HG02852 (cell line): ENCODE measurements around the gene GMPPB.

Experiments used
- ATAC-seq: cut with Tn5 transposase; IDR thresholded peaks from one replicate; pipeline ENCODE4 v1.9.1; 2021; ENCODE audit warnings: mild to moderate bottlenecking, moderate library complexity; ENCODE audit not compliant: unreplicated experiment

Gene GMPPB

GRCh38 chr3:49729966-49730609, 6.3 kb upstream of the GMPPB start:
- no peak for ATAC-seq

- no peak for ATAC-seq
Observed at GRCh38 chr3:49727924-49728361, 4.2 kb upstream of the GMPPB start.

DNA sequence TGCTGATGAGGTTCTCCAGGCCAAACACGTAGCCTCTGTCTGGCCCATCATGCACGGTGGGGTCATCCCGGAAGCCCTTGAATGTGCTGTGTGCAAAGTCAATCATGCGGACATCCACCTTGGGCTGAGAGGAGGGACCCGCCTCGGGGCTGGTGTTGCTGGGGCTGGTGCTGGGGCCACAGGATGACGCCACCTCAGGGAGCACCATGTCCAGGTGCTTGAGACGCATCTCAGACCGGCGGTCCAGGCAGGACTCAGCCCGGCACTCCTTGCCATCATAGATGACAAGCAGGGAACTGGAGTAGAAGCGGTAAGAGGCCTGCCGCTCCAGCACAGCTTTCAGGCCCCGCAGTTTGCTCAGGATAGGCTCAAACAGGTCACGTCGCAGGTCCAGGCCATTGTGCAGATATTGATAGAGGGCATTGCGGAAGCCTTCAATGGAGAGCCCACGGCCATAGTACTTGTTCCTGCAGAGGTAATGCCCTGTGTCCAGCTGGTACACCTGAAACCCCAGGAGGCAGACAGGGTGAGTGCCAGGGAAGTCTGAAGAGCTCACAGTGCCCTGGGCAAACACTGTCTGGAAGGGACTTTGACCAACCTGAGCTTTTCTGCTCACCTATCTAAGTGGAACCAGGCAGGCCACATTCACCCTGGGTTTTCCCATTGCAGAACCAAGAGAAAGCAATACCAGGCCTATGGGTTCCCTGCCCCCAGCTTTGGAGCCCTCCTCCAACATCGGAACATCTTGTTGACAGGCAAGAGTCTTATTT, 3.6 kb upstream of the GMPPB start:
- ATAC-seq = no peak

GRCh38 chr3:49725906-49726681, 2.3 kb upstream of the GMPPB start:
- no peak for ATAC-seq

DNA sequence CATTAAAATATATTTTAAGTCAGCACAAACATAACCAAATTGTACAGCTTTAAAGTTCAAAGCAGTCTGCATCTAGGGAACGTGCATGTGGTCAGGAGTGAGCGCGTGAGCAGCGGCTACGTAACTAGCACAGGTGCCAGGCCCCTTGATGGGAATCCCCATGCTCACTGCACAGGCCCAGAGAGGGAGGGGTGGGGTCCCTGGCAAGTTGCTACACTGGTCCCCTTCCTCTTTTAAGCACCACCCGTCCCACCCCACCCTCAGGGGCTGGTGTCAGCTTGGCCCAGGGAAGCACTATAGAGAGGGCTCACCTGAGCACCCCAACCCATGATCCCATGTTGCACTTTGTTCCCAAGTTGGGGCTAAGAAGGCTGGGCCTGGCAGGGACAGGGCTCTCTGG, 835 bp upstream of the GMPPB start:
- ATAC-seq = no peak

- no peak for ATAC-seq
Observed at GRCh38 chr3:49723296-49723627, 489 bp downstream of the GMPPB start.

DNA sequence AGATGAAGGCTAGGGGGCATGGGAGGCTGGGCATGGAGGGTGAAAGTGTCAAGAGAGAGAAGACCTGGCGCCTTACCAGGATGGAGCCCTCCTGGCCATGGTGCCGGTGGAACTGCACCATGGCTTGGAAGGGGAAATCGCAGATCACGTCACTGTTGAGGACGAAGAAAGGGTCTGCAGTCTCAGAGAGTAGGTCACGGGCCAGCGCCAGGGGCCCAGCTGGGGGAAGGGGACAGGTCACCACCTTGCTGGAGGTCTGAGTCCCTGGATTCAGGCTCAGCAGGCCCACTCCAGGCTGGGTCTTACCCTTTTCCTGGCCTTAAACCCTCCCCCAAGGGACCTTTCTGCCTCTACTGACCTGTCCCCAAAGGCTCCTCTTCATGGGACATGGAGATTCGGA, 855 bp downstream of the GMPPB start:
- ATAC-seq = no peak

DNA sequence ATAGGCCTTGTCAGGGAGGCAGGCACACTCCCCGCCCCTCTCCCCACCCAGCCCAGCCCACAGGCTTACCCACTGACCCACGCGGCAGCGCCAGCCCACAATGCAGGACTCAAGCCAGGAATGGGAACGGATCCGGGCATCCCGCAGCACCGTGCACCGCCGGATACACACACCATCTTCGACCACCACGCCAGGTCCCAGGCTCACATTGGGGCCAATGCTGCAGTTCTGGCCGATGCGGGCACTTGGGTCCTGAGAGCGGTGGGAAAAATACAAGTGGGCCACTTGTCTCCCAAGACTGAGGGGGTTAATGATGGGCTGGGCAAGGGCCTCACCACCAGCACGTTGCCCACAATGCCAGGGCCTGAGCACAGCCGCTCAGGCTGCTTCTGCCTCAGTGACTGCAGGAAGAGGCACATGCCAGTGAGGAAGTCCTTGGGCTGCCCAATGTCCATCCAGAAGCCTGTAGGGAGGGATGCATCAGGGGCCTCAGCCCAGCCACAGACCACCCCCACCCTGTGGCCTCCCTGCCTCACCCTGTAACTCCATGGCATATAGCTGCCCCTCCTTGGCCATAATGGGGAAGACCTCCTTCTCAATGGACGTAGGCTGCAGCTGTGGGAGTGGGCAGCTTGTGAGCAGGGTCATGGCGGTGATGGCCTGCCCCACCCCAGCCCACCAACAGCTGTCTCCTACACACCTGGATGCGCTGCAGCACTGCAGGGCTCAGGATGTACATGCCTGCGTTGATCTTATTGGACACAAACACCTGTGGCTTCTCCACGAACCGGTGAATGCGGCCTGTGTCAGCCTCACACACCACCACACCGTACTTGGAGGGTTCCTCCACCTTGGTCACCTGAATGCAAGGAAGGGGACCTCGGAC, 1.6 kb downstream of the GMPPB start:
- ATAC-seq = no peak

DNA sequence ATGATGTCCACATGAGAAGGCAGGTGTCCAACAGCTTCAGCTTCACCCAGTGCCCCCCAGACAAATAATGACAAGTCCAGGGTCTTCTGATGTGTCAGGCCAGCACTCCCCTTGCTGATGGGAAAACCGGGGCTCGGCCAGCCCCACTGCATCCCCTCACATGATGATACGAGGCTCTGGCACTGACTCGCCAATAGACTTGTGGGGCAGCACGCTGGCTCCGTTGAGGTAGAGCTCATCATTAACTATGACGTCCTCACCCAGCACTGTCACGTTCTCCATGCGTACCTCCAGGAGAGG, 2.2 kb downstream of the GMPPB start:
- ATAC-seq = no peak

- ATAC-seq = no peak
Observed at GRCh38 chr3:49720855-49721595, 2.7 kb downstream of the GMPPB start.

- peak; percentile 53 for ATAC-seq
Observed at GRCh38 chr3:49719214-49719884, 4.4 kb downstream of the GMPPB start, which contains the start of gene AMIGO3. AMIGO3 (minus strand) TSS chr3:49719684; CDS start chr3:49719465, 219 bp downstream.

DNA sequence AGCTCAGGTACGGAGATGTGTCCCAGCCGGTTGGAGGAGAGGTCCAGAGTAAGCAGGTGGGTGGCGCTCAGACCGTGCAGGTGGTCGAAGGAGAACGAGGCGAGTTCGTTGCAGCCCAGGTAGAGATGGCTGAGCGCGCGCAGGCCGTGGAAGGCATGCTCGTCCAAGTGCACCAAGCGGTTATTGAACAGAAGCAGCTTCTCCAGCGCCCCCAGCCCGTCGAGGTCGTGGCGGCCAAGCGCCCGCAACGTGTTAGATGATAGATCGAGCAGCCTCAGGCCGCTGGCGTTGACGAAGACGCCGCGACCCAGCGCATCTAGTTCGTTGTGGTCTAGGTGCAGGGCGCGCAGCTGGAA, 4.9 kb downstream of the GMPPB start:
- ATAC-seq = no peak

DNA sequence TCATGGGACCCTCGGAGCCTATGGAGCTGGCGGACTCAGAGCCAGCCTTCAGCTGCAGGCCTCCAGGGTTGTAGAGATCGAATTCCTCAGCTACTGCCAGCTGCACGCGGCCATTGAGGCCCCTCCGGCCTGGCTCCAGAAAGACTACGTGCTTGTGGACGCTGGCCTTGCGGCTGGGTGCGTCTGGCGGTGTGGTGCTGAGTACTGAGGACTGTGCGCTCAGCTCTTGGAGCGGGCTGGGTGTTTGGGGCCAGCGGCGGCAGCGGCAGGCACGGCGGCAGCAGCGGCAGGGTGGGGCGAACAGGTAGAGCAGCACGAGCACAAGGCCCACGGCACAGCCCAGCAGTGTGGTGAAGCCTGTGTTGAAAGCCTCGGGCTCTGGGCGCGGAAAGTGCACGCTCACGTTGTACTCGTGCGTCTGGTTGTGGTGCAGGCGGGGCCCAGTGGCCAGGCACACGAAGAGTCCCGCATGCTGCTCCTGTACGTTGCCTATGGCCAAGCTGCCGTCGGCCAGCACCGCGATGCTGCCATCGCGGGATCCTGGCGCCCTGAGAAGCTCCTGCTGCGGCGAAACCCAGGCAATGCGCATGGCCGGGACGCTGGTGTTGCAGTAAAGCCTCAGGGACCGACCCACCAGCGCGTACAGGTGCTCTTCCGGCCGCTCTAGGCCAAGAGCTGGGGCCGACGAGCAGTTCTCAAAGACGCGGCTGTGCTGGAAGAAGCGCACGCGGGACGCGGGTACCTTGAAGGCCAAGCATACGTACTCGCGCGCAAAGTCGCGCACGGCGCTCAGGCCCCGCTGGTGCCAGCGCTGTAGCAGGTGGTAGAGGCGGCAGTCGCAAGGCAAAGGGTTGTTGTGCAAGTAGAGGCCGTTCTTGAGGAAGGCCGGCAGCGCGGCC, 5.5 kb downstream of the GMPPB start:
- no peak for ATAC-seq

DNA sequence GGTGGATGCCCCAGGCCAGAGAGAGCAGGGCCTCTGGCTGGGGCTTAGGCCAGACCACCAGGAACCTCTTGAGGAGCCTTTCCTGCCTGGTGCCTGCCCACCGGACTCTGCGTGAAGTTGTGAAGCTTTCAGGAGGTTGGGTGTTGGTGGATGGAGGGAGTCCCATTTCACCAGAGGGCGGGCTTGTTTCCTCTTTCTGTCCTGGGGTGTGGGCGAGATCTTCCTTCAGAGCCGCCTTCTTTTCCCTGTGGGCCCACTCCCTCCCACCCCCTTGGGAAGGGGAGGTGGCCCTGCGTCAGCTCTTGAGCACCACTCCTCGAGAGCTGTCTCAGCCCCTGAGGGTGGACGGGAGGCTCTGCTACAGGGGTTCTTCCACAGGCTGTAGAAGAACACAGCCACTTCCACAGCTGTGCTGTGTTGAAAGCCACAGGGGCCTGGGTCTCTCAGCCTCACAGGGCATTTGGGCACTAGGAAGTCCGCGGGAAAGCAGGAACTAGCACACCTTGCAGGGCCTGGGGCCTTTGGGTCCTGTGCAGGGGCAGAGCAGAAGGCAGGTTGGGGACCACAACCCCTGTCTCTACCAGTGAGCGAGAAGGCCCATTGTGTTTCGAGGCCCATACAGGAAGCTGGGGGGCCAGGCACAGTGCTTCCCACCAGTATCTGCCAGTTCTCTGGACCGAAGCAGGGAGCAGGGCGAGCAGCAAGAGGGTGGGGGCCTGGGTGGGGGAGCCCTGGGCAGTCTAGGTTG, 6.4 kb downstream of the GMPPB start:
- ATAC-seq = no peak

GRCh38 chr3:49716691-49717210, 7.0 kb downstream of the GMPPB start:
- no peak for ATAC-seq

DNA sequence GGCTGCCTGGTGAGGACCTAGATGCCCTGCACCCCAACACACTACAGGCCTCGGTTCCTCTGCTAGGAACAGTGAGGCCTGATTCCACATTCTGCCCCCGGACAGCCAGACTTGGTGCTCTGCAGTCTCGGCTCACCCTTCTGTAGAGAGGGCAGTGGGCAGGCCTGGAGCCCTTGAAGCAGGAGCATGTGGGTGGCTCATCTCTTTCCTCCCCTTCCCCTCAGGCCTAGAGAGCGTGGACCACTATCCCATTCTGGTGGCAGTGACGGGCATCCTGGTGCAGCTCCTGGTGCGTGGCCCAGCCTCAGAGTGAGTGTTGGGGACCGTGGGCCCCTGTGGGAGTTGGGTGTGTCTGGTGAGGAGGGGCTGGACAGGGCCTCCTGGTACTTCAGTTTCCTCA, 7.6 kb downstream of the GMPPB start:
- ATAC-seq = no peak

- ATAC-seq = no peak
Observed at GRCh38 chr3:49715611-49716121, 8.1 kb downstream of the GMPPB start.
